Putamen (tissue), 1 donor: ENCODE data around the gene KCNJ11.

Source experiments
- DNase-seq: peaks from one replicate; pipeline ENCODE4 v3.0.0-alpha.2; 2016; ENCODE audit warnings: low spot score

KCNJ11 gene

GRCh38 chr11:17408641-17409040 lies 20.2 kb upstream of the KCNJ11 start:
- DNase-seq = no peak

- DNase-seq = no peak
Observed at GRCh38 chr11:17408026-17408425, 19.6 kb upstream of the KCNJ11 start.

- DNase-seq = no peak
Observed at GRCh38 chr11:17407575-17407974, 19.1 kb upstream of the KCNJ11 start.

GRCh38 chr11:17406818-17407149 lies 18.3 kb upstream of the KCNJ11 start:
- DNase-seq = no peak

GRCh38 chr11:17406082-17406817 lies 17.8 kb upstream of the KCNJ11 start:
- DNase-seq = no peak

- DNase-seq = peak; percentile 35
Observed at GRCh38 chr11:17405232-17406005, 17.0 kb upstream of the KCNJ11 start.

GRCh38 chr11:17403980-17404759 lies 15.7 kb upstream of the KCNJ11 start:
- DNase-seq = no peak

GRCh38 chr11:17402486-17402885 lies 14.0 kb upstream of the KCNJ11 start:
- no peak for DNase-seq

- no peak for DNase-seq
Observed at GRCh38 chr11:17401841-17402240, 13.4 kb upstream of the KCNJ11 start.

GRCh38 chr11:17401316-17401715 lies 12.9 kb upstream of the KCNJ11 start:
- DNase-seq = no peak

GRCh38 chr11:17400048-17400775 lies 11.8 kb upstream of the KCNJ11 start:
- no peak for DNase-seq

GRCh38 chr11:17399236-17399635 lies 10.8 kb upstream of the KCNJ11 start:
- no peak for DNase-seq

- DNase-seq = no peak
Observed at GRCh38 chr11:17397311-17398002, 9.0 kb upstream of the KCNJ11 start.

- no peak for DNase-seq
Observed at GRCh38 chr11:17396598-17397310, 8.3 kb upstream of the KCNJ11 start.

GRCh38 chr11:17395978-17396377 lies 7.5 kb upstream of the KCNJ11 start:
- no peak for DNase-seq

- DNase-seq = no peak
Observed at GRCh38 chr11:17395554-17395961, 7.1 kb upstream of the KCNJ11 start.

- DNase-seq = no peak
Observed at GRCh38 chr11:17394743-17395390, 6.4 kb upstream of the KCNJ11 start.

GRCh38 chr11:17393472-17393871 lies 5.0 kb upstream of the KCNJ11 start:
- no peak for DNase-seq

GRCh38 chr11:17392872-17393271 lies 4.4 kb upstream of the KCNJ11 start:
- DNase-seq = no peak
